ENCODE measurements around the gene TRIM58.

Gene TRIM58

GRCh38 chr1:247884797-247885413 lies 27.9 kb downstream of the TRIM58 start:
- DNase-seq: peak in 1 of 58 donors; percentile 1

GRCh38 chr1:247895163-247895637 lies 38.2 kb downstream of the TRIM58 start, which contains the start of gene OR2W3:
Gene OR2W3 (plus strand): TSS chr1:247895587. CDS start chr1:247895587, 0 bp downstream.
- DNase-seq: no peak

GRCh38 chr1:247895976-247896375 lies 39.0 kb downstream of the TRIM58 start:
- DNase-seq: no peak

- DNase-seq: no peak
Measured at GRCh38 chr1:247904122-247904521, 47.1 kb downstream of the TRIM58 start.

GRCh38 chr1:247905181-247905580 lies 48.2 kb downstream of the TRIM58 start:
- DNase-seq: no peak

GRCh38 chr1:247905910-247906503 lies 49.0 kb downstream of the TRIM58 start:
- DNase-seq: no peak

- no peak for DNase-seq
Measured at GRCh38 chr1:247906504-247907047, 49.6 kb downstream of the TRIM58 start.

GRCh38 chr1:247908766-247909165 lies 51.8 kb downstream of the TRIM58 start:
- DNase-seq: no peak

GRCh38 chr1:247913786-247914185 lies 56.8 kb downstream of the TRIM58 start:
- DNase-seq: no peak

GRCh38 chr1:247914941-247915662 lies 58.1 kb downstream of the TRIM58 start:
- DNase-seq: no peak

GRCh38 chr1:247919952-247920351 lies 63.0 kb downstream of the TRIM58 start, which contains the start of gene OR2T8:
Gene OR2T8 (plus strand): TSS chr1:247920252. CDS start chr1:247921018, 766 bp downstream.
- DNase-seq: no peak

GRCh38 chr1:247923941-247924340 lies 67.0 kb downstream of the TRIM58 start:
- no peak for DNase-seq

- no peak for DNase-seq
Measured at GRCh38 chr1:247924868-247925267, 67.9 kb downstream of the TRIM58 start, which contains the start of gene OR2AJ1. Gene OR2AJ1 (plus strand): TSS chr1:247924889. CDS start chr1:247933769, 8,880 bp downstream.

Measured in anterior cingulate cortex (tissue), 58 donors.